GM23338 (cell line): ENCODE results near the gene ADTRP.

Source experiments
- CREB1 ChIP-seq: fragments of 250-450 bp; sonication (Bioruptor Pico); IDR thresholded peaks from 2 replicates; pipeline ENCODE4 v1.5.0; 2020; ENCODE audit warnings: low read depth, mild to moderate bottlenecking, moderate library complexity
- CTCF ChIP-seq, 2 experiments: fragments of 200-600 bp in 1 of 2; sonication (generic) in 1 of 2; conservative IDR thresholded peaks; 2 replicates each; pipeline versions ENCODE4 v1.5.1 to v1.6.1; 2016 to 2017; ENCODE audit warnings: antibody characterized with exemption in 2 of 2, low read depth in 2 of 2, mild to moderate bottlenecking in 2 of 2, moderate library complexity in 1 of 2
- ETS1 ChIP-seq: IDR thresholded peaks from 2 replicates; pipeline ENCODE4 v1.6.1; 2016; ENCODE audit warnings: antibody characterized with exemption
- EZH2 ChIP-seq: fragments of 200-600 bp; sonication (generic); IDR thresholded peaks from one replicate; pipeline ENCODE4 v1.8.0; 2017; ENCODE audit warnings: antibody characterized with exemption, mild to moderate bottlenecking, low read depth; ENCODE audit not compliant: unreplicated experiment
- EZH2phosphoT487 ChIP-seq: fragments of 200-600 bp; sonication (generic); IDR thresholded peaks from one replicate; pipeline ENCODE4 v1.8.1; 2018; ENCODE audit warnings: antibody characterized with exemption; ENCODE audit not compliant: unreplicated experiment
- JUNB ChIP-seq: IDR thresholded peaks from one replicate; pipeline ENCODE4 v1.6.1; 2016; ENCODE audit warnings: antibody characterized with exemption; ENCODE audit not compliant: unreplicated experiment
- NANOG ChIP-seq: IDR thresholded peaks from 2 replicates; pipeline ENCODE4 v1.6.1; 2016; ENCODE audit warnings: antibody characterized with exemption, borderline replicate concordance
- POLR2AphosphoS5 ChIP-seq: IDR thresholded peaks from 2 replicates; pipeline ENCODE4 v1.6.1; 2016; ENCODE audit warnings: antibody characterized with exemption, low read depth
- REST ChIP-seq: IDR thresholded peaks from one replicate; pipeline ENCODE4 v1.6.1; 2018; ENCODE audit warnings: antibody characterized with exemption; ENCODE audit not compliant: unreplicated experiment
- STAT1 ChIP-seq: IDR thresholded peaks from one replicate; pipeline ENCODE4 v1.6.1; 2016; ENCODE audit warnings: antibody characterized with exemption; ENCODE audit not compliant: unreplicated experiment
- ZNF114 ChIP-seq: fragments of 250-450 bp; sonication (Bioruptor Pico); IDR thresholded peaks from 2 replicates; pipeline ENCODE4 v1.5.0; 2020; ENCODE audit warnings: mild to moderate bottlenecking, moderate library complexity
- ZNF462 ChIP-seq: fragments of 250-450 bp; sonication (Bioruptor Pico); IDR thresholded peaks from 2 replicates; pipeline ENCODE4 v1.5.0; 2020; ENCODE audit warnings: mild to moderate bottlenecking, moderate library complexity

- TF ChIP-seq CTCF (conservative IDR thresholded peaks at IDR 0.05; ENCODE audit: low read depth in 2 of 2) (no peak), REST (no peak), POLR2AphosphoS5 (no peak), EZH2 (no peak), EZH2phosphoT487 (no peak), JUNB (no peak), CREB1 (CRISPR knock-in tag) (no peak), ETS1 (no peak), ZNF114 (no peak), ZNF462 (no peak), STAT1 (no peak), NANOG (no peak)
These were observed 108.9 kb downstream of the ADTRP start for GRCh38 chr6:11669696-11670095.
